ENCODE data around the gene FPGS.

FPGS gene

GRCh38 chr9:127781806-127782205, 20.9 kb upstream of the FPGS start:
- no peak overlapping the region for H3K4me3 ChIP-seq (ENCODE audit: control insufficient read depth, low read depth, low read length)
- TF ChIP-seq, protein P1, sequence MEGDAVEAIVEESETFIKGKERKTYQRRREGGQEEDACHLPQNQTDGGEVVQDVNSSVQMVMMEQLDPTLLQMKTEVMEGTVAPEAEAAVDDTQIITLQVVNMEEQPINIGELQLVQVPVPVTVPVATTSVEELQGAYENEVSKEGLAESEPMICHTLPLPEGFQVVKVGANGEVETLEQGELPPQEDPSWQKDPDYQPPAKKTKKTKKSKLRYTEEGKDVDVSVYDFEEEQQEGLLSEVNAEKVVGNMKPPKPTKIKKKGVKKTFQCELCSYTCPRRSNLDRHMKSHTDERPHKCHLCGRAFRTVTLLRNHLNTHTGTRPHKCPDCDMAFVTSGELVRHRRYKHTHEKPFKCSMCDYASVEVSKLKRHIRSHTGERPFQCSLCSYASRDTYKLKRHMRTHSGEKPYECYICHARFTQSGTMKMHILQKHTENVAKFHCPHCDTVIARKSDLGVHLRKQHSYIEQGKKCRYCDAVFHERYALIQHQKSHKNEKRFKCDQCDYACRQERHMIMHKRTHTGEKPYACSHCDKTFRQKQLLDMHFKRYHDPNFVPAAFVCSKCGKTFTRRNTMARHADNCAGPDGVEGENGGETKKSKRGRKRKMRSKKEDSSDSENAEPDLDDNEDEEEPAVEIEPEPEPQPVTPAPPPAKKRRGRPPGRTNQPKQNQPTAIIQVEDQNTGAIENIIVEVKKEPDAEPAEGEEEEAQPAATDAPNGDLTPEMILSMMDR (IDR thresholded peaks at IDR 0.05; ENCODE audit: control insufficient read depth, insufficient read depth, low read depth, low read length, missing control alignments) = no peak
- DNase-seq (ENCODE audit: low read depth) = no peak

DNA sequence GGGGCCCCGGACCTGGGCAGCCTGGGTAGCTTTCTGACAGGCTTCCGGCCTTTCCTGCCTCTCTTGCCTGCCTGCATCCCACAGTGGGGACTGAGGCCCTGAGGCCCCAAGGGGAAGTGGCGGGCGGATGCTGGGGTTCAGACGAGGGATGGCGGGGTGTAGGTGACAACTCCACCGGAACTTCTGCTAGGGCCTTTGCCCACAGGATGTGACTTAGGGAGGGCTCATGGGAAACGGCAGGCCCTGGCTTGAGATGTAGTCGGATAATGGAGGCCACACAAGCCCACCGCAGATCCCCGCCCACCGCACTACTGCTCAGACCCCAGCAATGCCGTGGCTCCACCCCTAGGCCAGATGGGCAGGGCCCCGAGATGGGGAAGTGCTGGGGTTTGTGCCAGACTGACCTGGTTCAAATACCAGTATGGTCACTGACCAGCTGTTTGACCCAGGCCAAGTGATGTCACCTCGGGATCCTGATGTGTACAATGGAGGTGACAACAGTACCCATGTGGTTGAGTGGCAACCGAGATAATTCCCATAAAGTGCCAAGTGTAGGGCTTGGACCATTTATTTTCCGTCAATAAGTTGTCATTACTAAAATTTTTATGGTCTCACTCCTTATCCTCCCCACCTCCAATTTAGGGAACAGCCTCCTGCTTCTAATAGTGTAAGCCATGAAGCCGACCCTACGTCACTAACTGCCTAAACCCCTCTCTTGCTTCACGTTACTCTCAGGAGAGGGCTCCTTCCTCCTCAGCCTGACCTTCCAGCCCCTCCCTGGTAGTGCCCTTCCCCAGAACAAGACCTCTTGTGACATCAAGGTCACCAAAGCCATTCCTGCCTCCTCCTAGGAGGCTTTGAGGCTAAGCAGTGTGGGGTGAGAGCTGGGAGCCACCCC, 19.3 kb upstream of the FPGS start:
- no peak for DNase-seq (ENCODE audit: low read depth)
- H3K4me3 ChIP-seq (ENCODE audit: control insufficient read depth, low read depth, low read length) = no peak overlapping the region

DNA sequence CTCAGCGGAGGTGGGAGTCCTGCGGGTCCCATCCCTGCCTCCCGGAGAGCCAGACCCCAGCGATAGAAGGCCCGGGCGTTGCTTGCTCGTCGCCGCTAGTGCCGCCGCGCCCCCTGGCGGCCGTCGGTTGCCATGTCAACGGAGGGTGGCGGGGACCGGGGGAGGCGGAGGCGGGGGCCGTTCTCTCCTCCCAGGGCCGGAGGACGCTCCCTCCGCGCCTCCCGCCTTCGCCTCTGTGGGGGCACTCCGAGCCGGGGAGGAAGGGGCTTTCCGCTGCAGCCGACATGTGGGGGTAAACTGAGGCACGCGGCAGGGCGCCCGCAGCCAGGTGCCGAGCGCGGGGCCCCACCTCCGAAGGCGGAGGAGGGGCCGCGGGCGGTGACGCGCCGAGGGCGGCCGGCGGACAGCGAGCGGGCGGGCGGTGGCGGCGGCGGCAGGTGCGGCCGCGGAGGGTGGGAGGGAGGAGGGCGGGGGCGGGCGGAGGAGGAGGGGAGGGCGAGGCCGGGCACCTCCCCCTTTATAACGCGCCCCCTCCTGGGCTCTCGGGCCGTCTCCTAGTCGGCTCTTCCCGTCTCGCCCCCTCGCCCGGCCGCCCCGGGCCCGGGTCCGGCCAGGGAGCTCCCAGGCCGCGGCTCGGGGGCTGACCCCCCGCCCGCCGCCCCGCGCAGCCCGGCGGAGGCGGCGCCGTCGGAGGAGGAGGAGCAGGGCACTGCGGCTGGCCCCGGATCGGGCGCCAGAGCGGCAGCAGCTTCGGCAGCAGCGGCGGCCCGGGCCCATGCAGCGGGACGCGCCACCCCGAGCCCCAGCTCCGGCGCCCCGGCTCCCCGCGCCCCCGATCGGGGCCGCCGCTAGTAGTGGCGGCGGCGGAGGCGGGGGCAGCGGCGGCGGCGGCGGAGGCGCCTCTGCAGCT, 17.4 kb upstream of the FPGS start:
- TF ChIP-seq, protein P1 (IDR thresholded peaks at IDR 0.05; ENCODE audit: control insufficient read depth, insufficient read depth, low read depth, low read length, missing control alignments) = peak; percentile 79
- peak overlapping the region; percentile 62 for H3K4me3 ChIP-seq (ENCODE audit: control insufficient read depth, low read depth, low read length)
- no peak for DNase-seq (ENCODE audit: low read depth)

More for the DNA sequence above, 19.3 kb upstream of the FPGS start:
- TF ChIP-seq, protein P1 (IDR thresholded peaks at IDR 0.05; ENCODE audit: control insufficient read depth, insufficient read depth, low read depth, low read length, missing control alignments) = no peak

DNA sequence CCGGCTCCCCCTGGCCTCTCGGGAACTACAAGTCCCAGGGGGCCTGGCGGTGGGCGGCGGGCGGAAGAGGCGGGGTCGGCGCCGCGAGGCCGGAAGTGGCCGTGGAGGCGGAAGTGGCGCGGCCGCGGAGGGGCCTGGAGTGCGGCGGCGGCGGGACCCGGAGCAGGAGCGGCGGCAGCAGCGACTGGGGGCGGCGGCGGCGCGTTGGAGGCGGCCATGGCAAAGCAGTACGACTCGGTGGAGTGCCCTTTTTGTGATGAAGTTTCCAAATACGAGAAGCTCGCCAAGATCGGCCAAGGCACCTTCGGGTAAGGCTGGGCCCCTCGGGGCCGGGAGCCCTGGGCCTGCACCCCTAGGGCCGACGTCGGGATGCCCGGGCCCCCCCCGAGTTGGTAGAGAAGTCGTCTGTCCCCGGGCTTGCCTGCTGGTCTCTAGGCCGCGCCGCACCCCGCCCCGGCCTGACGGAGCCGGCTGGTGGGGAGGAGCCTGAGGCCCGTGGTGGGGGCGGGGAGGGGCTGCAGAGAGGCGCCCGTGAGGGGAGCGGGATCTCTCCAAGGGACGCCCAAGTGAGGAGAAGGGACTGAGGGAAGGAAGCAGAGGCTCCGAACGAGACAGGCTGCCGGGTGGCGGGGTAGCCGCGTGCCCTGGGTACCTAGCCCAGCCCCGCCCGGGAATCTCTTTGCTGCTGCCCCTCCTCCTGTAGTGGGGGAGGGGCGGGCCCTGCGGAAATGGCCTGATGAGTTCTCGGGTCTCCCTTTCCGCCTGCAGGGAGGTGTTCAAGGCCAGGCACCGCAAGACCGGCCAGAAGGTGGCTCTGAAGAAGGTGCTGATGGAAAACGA, 16.5 kb upstream of the FPGS start, which contains the start of gene CDK9:
Gene CDK9 (plus strand): TSS at position 102 of the 840 bp plus-strand sequence. CDS start 115 bp downstream, at position 217.
- peak within 1 kb of the TSS; percentile 87 for H3K4me3 ChIP-seq (ENCODE audit: control insufficient read depth, low read depth, low read length)
- TF ChIP-seq, protein P1 (IDR thresholded peaks at IDR 0.05; ENCODE audit: control insufficient read depth, insufficient read depth, low read depth, low read length, missing control alignments) = no peak
- DNase-seq (ENCODE audit: low read depth) = no peak

- TF ChIP-seq, protein P1 (IDR thresholded peaks at IDR 0.05; ENCODE audit: control insufficient read depth, insufficient read depth, low read depth, low read length, missing control alignments) = peak; percentile 61
- peak overlapping the region; percentile 87 for H3K4me3 ChIP-seq (ENCODE audit: control insufficient read depth, low read depth, low read length)
- DNase-seq (ENCODE audit: low read depth) = no peak
These were observed 15.9 kb upstream of the FPGS start for GRCh38 chr9:127786773-127787104.
